SHP77 treated with DMSO at 0.1 percent for 48 hours (cell line): ENCODE measurements around the gene TTC28.

Experiments
- DNase-seq: peaks from one replicate; lab custom pipeline; 2025; lab: John Stamatoyannopoulos, UW

TTC28 gene

DNA sequence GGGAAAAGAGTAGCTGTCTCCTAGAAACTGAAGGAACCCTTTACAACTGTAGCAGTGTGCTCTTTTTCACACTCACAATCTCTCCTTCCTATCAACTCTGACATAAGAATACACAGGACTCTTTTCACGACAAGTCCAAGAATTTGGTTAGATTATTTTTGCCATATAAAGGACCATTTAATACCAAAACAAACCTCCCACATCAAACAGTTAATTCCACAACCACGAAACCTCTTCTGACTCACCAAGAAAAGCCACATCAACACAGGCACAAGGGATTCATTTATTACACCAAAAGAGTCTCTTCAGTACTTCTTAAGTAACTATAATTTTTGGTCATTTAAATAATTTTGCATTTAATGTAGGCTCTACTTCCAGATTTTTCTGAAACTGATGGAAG lies 538.0 kb downstream of the TTC28 start:
- DNase-seq: no peak

DNA sequence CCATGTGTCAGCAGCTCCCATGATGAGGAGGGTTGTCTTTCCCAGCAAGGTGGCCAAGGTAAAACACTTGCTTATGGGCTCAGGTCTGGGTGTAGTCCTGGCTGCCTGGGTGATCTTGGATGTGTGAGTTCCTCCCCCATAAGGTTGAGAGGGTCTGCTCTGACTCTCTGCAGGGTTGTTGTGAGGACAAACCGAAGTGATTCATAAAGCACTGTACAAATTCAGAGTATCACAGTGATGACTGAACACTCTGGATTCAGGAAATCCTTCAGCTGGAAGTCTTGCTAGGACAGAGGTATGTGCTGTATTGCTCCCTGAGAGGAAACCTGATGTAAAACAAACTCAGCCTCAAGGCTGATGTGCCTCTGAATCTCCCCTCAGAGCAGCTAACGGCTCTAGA lies 539.7 kb downstream of the TTC28 start:
- no peak for DNase-seq

DNA sequence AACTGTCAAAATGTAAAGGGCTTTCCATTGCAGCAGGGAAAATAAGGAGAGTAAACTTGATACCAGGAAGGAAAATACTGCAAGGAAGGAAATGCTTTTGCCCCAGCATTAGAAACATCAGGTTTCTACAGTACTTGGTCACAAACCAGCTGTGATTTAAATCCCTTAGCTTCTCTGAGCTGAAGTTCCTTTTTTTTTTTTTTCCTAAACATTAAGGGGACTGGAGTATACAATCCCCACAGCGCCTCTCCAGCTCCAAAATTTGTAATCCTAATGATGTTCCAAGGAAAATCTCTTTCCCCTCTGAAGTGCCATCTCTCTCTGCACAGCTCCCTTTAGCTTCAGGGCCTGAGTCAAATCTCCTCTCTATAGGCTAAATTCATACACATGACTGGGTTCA lies 540.1 kb downstream of the TTC28 start:
- DNase-seq: no peak

DNA sequence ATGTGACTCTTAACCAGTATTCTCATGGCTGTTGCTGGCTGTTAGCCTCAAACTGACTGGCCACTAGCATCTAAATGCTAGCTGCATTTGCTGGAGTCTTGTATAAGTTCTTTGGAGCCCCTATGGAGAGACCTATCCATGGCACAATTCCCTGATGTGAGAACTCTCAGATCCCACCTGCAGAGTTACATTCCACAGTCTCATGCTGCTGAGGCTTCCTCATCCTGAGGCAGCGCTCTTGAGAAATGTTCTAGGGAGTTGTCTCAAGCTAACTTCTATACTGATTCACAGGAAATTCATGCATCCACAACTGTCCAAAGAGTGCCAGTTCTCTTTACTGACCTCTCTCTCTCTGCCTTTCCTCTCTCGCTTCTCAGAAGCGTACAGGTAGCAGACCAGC lies 542.6 kb downstream of the TTC28 start:
- no peak for DNase-seq

DNA sequence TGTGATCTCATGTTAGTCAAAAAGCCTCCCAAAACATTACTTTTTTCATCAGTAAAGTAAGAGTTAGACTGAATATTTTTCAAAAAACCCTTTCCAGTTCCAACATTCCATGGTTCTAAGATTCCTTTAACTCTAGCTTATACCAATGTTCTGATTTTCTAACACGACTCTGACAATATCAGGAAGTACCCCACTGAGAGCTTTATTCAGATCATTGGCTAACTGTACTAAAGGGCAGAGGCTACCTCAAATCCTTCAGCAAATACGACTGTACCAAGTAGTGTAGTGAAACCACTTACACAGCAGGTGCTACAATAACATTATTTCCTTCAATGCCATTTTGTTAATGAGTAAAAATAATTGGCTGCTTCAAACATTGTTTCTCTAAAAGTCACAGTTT lies 547.2 kb downstream of the TTC28 start:
- DNase-seq: no peak

DNA sequence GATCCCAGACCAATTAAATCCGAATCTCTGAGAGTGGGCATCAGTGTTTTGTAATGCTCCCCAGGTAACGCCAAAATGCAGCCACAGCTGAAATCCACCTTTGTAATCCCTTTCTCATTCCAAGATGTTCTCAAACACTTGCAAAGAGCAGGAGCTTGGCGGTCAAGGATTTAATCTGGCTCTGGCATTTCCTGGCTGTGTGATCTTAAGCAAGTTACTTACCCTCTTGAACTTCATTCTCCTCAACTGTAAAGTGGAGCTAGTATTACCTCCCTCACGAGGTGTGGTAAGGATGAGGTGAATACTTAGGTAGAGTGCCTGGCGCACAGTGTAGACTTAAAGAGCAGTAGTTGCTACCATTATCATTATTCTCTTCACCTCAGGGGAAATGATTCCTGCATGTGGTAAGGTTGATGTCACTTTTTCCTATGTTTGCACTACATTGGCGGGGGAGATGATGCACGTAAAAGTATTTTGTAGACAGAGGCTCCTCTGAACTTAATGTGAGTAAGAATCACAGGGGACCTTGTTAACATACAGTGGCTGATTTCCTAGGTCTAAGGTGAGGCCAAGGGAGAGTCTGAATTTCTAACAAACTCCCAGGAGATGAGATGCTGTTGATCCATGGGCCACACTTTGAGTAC lies 550.2 kb downstream of the TTC28 start:
- no peak for DNase-seq

DNA sequence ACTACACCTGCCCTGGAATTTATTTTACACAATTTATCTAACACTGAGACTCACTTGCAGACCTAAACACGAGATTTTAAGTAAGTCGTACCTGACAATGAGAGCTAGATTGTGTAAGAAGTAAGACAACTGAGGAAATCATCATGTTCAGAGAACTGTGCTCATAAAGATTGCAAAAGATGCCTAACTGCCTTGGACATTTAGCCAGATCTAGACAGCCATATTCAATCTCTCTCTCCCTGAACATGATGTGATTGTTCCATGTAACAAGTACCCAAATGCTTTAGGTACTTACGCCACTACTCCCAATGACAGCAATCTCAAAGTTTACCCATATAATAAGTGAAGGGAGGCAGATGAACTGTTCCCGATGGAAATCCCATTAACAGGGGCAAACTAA lies 550.8 kb downstream of the TTC28 start:
- no peak for DNase-seq

DNA sequence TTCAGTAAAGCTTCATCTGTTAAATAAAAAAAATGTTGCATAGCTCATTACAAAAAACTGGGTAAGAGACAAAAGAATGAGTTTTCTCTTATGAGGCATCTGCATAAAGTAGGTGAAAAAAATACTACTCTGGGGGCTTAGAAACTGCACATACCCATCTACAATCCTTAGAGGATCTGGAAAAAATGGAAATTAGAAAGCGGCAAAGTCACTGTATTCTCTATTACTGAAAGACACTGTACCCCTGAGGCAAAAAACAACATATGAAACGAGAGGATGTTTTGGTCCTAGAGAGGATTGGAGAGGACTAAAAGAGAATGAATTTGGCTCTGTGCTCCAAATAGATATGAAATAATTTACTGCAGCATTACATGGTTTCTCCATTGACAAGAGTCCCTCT lies 553.8 kb downstream of the TTC28 start:
- no peak for DNase-seq

DNA sequence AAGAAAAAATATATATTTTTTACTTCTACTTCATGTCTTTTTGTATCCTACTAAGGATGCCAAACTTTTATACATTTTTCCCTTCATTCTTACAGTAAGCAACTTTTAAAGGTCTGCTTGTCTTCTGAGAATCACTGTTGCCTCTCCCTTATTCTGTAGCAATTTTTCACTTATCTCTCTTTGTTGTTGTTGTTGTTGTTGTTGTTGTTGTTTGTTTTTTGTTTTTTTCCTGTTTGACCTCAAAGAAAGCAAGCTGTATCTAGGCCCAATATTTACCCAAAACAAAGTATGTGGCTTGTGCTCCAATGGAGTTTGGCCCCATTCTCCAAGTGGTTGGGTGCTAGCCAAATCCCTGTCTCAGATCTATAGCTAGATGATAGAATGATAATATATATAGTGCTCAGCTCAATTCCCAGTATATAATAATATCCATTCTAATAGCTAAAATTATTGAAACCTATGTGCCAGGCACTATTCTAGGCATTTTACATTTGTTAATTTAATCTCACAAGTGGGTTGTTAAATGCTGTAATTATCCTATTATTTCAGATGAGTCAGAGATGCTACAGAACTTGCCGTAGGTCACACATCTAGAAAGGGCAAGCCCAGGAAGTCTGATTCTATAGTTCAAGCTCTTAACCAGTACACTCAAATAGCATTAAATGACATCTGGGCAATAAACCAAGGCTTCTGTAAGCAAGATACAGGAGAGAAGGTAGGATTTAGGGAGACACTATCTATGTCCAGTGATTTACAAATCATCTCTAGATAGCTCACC lies 555.5 kb downstream of the TTC28 start:
- DNase-seq: no peak

DNA sequence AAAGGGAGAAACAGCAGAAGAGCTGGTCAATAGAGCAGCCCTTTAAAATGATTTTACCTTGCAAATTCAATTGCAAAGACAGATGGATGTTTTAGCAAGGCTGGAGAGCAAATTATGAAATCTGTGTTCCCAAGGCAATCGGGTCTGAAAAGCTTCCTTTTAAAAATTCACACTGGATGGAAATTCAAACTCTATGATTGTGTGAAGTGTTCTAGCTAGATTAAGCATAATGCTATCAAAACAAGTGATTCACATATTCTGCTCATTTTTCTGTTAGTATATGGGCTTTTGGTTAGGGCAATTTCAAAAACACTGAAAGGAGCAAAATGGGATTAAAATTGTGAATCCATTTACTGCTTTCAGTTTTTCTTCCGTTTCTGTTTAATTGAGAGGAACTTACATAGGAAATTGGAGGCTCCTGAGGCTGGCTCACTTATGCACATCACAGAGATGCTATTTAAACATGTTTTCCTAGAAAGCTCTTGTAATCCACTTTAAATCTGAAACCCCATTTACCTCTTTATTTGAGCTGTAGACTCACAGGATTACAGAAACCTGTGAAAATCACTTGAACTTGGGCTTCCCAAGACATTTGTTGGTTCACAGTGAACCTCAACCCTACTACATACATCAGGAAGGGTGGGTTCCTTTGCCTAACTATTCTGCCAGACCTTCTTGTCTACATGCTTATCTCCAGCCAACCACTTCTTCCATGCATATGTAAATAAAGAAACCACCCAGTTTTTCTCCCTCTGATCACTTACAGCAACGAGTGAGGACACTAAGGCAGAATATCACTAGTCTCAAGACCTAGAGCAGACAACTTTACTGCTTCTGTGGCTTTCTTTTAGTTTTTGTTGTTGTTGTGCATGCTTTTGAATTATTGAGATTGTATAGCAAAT lies 558.7 kb downstream of the TTC28 start:
- DNase-seq: no peak

DNA sequence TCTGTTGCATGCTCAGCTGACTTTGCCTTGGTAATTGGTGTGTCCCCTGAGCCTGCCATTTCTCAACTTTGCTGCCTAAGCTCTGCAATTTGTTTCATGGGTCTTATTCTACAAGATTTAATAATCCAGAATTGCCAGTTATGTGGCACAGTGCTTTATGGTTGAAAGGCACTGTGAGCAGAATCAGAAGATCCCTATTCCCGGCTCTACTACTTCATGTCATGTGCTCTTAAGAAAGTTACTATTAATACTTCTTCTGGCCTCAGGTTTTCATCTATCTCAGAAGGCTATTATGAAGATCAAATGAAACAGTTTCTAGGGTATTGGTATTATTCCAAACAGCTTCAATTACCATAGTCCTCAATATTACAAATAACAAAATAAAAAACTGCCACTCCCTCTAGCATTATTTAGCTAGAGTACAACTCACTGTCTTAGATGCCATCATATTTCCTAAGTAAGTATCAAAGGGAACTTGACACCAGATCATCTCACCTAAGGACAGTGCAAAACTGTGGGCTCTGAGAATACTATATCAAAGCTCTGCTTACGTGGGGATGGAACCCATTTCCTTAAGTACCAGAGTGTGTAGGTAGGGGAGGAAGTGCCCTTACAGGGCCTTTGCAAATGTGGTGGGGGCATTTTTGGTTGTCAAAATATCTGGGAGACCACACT lies 560.5 kb downstream of the TTC28 start:
- no peak for DNase-seq

DNA sequence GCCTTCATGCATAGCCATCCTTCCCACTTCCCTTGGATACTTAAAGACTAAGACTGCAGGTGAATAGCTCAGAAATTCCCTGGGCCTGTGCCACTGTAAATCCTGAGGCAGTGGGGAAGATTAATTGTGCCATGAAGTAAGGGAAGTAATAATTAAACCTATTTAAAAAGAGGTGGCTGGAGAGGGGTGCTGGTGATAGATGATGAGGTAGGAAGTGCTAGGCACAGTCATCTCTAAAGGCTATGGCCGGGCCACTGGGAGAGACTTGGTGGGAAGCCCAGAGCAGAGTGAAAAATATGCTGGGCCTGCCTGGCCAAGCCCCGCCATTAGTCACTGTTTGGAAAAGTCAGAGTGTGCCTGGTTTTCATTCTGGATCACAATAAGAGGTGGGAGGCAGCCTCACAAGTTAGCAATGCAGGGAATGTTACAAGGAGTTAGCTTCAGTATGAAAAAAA lies 563.4 kb downstream of the TTC28 start:
- DNase-seq: no peak

DNA sequence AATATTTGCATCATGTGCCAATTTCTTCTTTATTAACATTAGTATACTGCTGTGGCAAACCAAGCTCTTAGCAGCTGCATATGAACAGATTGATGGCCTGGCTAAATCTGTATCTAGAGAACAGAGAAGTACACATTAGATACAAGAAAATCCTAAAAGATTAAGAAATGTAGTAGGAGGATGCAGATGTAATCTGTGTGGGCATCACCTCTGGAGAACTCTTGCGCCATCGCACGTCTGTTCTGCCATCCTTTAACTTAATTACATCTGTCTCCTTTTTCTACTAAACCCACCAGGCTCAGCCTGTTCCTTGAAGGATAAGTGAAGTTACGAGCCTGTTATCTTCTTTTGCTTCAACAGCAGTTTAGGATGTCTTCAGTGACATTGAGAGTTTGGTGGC lies 564.2 kb downstream of the TTC28 start:
- DNase-seq: no peak

DNA sequence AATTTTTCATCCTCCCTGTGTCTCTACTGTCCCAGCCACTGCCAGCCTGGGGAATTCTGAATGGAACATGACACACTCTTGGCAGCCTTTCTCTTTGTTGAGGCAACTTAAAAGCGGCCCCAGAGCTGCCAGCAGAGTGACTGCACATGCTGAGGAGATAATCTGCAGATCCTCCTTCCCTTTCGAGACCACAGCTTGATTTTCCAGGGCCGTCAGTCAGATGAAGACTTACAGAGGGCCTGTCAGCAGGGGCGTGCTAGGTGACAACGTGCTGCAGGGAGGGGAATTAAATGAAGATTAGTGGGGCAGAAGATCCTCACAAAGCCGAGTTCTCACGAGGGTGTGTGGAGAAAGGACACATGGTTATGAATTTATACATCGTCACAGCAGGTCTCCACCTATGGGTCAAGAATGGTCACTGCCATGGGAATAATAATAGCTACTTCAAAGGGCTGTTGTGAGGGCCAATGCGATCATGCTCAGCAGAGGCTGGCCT lies 567.0 kb downstream of the TTC28 start:
- peak; percentile 19 for DNase-seq

DNA sequence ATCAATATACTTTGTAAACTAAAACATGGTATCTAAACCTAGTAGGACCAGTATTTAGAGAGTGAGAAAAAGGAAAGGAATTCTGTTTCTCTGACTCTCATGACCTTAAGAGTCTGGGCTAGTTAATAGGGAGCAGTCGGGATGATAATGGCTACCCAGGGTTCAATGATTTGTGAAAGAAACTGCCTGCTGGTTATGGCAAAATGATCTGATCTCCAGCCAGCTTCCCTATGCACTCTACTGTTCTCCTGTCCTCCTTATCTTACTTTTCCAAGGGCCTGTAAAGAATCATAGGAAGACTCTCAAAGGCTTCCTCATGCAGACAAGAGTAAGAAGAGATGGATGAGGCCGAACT lies 567.5 kb downstream of the TTC28 start:
- DNase-seq: no peak

DNA sequence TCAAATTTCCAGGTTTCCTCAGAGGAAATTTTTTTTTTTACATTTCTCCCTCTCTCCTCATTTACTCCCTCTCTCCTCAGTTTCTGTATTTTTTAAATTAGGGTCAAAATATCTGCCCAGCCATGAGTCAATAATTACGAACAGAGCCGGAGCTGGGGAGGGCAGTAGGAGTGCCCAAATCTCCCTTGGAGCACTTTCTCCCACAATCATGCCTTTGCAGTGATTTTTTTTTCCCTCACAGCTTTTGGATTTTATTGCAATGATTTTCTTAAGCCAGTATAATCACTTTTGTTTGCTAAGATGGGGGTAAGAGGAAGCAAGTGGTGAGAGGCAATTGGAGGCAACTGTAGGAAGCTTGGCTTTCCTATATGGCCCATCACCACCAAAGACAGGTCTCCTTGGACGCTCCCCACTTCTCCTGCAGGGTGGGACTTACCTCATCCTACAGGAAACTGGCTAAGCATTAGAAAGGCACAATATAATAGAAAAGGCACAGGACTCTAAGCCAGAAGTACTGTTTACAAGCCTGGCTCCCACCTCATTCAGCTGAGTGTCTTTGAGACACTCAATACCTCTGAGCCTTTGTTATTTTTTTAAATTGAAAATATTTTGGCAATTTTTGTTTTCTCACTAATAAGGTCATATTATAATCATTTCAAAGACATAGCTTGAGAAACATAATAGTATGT lies 568.0 kb downstream of the TTC28 start:
- DNase-seq: no peak

DNA sequence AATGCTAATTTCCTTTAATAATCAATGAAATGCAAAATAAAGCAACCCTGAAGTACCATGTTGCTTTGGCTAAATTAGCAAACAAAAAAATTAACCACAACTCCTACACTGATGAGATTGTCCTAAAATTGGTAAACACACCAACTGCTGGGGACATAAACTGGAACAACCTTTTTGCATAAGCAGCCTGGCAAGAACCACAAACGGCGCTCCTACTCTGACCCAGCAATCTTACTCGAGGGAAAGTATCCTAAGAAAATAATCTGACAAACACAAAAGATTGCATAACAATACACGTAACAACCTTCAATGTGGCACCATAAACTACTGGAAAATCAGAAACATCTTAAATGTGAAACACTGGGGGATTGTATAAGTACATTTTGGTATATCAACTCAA lies 570.8 kb downstream of the TTC28 start:
- no peak for DNase-seq

DNA sequence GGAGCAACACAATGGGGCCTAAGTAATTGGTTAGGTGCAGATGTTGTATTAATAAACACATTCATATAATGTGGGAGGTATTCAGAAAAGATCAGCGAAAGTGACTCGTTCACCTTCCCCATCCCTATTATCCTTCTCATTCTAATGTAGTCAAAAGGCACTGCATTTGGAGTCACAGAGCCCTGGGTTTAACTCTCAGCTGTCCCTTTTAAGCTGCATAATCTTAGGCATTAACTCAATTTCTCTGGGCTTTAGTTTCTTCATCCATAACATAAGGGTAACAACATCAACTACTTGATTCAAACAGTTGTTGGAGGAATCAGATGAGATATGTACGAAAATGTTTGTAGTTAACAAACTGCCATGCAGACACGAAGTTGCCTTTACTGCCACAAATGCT lies 573.0 kb downstream of the TTC28 start:
- no peak for DNase-seq

DNA sequence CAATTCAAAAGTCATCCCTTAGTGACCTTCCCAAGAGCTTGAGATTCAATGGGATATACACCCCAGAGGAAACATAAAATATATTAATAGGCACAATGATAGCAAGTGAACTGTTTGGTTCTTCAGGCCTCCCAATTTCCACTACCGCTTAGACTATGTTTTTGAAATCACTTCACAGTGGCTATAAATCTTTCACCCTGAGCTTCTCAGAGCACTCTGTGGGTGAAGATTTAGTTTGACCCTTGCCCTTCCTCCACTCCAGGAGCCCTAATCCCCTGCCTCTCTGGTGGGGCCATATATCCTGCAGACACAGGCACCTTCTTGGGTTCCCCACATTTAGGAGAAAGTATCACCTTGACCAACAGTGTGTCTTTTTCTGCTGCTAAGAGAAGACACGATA lies 573.7 kb downstream of the TTC28 start:
- no peak for DNase-seq

DNA sequence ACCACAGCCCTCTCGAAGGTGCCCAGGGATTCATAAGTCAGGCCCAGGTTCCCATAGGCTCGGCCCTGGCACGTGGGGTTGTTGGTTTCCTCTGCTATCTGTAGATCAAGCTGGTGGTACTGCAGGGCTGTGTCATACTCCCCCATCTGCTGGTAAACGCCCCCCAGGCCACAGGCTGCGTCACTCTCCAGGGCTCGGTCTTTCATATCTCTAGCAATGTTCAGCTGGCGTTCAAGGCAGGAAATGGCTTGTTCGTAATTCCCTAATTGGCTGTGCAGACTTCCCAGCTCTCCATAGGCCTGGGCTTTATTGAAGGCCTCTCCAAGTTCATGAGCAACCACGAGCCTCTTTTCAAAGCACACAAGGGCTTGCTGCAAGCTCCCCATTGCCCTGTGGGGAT lies 574.2 kb downstream of the TTC28 start:
- no peak for DNase-seq

DNA sequence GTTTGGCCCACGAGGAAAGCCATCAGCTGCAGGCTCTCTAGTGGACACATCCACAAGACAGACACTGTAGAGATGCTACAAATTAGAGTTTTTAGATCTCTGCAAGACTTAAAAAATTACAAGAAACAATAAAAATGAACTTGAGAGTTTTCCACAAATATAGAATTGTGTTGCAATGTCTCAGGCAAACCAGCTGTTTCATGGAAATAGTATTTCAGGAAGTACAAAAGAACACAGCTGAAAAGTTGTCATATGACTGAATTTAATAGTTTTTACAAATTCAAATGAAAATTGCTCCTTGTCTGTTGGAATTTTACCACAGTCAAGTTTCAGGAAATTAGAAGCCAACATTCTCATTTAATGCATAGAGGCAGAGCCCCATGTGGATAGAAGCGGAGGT lies 576.0 kb downstream of the TTC28 start:
- DNase-seq: no peak
